HUES64 (cell line): ENCODE results near the gene KCNN1.

ENCODE experiments used
- H3K27ac ChIP-seq: 2 replicates; pipeline ENCODE4 v1.7.0; 2013; ENCODE audit warnings: low read depth, low read length, inconsistent platforms
- H3K27me3 ChIP-seq: 2 replicates; pipeline ENCODE4 v1.6.1; 2013; ENCODE audit warnings: mild to moderate bottlenecking, low read length; ENCODE audit not compliant: insufficient read depth
- H3K36me3 ChIP-seq: 2 replicates; pipeline ENCODE4 v1.6.1; 2013; ENCODE audit warnings: mild to moderate bottlenecking, low read length; ENCODE audit not compliant: insufficient read depth
- H3K4me1 ChIP-seq: 2 replicates; pipeline ENCODE4 v1.6.1; 2013; ENCODE audit warnings: mild to moderate bottlenecking, low read length, moderate library complexity; ENCODE audit not compliant: insufficient read depth
- H3K4me3 ChIP-seq: 2 replicates; pipeline ENCODE4 v1.5.1; 2013; ENCODE audit warnings: mild to moderate bottlenecking, low read length, moderate library complexity
- H3K9ac ChIP-seq: 2 replicates; pipeline ENCODE4 v1.6.1; 2013; ENCODE audit warnings: mild to moderate bottlenecking, low read depth, low read length
- H3K9me3 ChIP-seq: 2 replicates; pipeline ENCODE4 v1.6.1; 2013; ENCODE audit warnings: low read depth, low read length; ENCODE audit not compliant: insufficient read depth
- WGBS: fragments of 150-250, 120-280 bp; methylation state at CpG from one replicate; pipeline ENCODE4 v1.1.7; 2013; ENCODE audit warnings: missing lambda C conversion rate; 5-methylcytosine and 5-hydroxymethylcytosine counted together

Gene KCNN1

DNA sequence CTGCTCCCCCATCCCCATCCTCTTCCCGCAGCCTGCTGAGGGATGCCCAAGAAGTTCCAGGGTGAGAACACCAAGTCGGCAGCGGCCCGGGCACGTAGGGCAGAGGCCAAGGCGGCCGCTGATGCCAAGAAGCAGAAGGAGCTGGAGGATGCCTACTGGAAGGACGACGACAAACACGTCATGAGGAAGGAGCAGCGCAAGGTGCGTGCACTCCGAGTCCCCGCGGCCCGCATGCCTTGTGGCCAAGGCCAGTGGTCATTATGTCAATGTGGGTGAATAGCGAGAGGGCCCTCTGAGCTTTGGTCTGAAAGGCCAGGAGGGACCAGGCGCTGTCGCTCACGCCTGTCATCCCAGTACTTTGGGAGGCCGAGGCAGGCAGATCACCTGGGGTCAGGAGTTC lies 30.5 kb upstream of the KCNN1 start:
- H3K4me3 ChIP-seq: no peak overlapping the region
- peaks cover 21% of the 10 kb centered on the region for H3K36me3 ChIP-seq
- no peak overlapping the region for H3K27ac ChIP-seq
- no peaks in the 10 kb centered on the region for H3K9me3 ChIP-seq
- H3K9ac ChIP-seq: no peak overlapping the region
- 93% methylated on average over 21 of the region's 21 CpGs for WGBS
- H3K27me3 ChIP-seq: no peaks in the 10 kb centered on the region
- H3K4me1 ChIP-seq: peaks cover 9% of the 10 kb centered on the region

DNA sequence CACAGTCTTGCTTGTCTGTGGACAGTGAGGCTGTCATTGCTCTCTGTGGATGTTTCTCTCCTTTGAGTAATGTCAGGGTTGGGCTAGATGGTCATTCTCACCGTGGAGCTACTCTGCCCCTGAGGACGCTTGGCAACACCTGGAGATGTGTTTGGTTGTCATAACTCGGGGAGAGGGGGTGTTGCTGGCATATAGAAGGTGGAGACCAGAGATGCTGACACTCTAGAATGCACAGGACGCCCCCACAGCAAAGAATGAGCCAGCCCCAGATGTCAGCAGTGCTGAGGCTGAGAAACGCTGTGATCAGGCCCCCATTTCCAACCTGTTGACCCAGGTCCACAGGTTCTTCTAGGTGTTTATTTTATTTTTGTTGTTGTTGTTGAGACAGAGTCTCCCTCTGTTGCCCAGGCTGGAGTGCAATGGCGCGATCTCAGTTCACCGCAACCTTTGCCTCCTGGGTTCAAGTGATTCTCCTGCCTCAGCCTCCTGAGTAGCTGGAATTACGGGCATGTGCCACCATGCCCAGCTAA lies 29.5 kb upstream of the KCNN1 start:
- H3K36me3 ChIP-seq: peaks cover 22% of the 10 kb centered on the region
- no peak overlapping the region for H3K9ac ChIP-seq
- 95% methylated on average over 9 of the region's 9 CpGs for WGBS
- no peak overlapping the region for H3K27ac ChIP-seq
- H3K4me1 ChIP-seq: no peaks in the 10 kb centered on the region
- H3K27me3 ChIP-seq: no peaks in the 10 kb centered on the region
- H3K4me3 ChIP-seq: no peak overlapping the region
- H3K9me3 ChIP-seq: no peaks in the 10 kb centered on the region

DNA sequence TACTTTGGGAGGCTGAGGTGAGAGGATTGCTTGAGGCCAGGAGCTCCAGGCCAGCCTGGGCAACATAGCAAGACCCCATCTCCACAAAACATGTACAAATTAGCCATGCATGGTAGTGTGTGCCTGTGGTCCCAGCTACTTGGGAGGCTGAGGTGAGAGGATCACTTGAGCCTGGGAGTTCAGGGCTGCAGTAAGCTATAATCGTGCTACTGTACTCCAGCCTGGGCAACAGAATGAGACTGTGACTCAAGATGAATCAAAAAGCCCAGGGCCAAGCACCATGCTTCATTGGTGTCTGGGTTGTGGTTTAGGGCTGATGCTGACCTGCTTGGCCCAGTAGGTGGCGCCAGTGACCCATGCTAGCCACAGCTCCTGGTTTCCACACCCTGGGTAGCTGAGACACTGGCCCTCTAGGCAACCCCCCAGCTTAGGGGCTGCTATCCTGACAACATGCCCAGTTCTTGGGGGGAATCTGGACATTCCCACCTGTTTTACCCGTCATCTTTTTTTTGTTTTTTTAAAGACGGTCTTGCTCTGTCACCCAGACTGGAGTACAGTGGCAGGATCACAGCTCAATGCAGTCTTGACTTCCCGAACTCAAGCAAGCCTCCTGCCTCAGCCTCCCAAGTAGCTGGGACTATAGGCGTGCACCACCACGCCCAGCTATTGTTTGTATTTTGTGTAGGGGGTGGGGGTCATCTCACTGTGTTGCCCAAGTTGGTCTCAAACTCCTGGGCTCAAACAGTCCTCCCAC lies 28.6 kb upstream of the KCNN1 start:
- WGBS: 62% methylated on average over 5 of the region's 7 CpGs
- Histone ChIP-seq H3K27ac (no peak overlapping the region), H3K36me3 (peaks cover 25% of the 10 kb centered on the region), H3K4me1 (no peaks in the 10 kb centered on the region), H3K27me3 (no peaks in the 10 kb centered on the region), H3K4me3 (no peak overlapping the region), H3K9me3 (no peaks in the 10 kb centered on the region), H3K9ac (no peak overlapping the region)

DNA sequence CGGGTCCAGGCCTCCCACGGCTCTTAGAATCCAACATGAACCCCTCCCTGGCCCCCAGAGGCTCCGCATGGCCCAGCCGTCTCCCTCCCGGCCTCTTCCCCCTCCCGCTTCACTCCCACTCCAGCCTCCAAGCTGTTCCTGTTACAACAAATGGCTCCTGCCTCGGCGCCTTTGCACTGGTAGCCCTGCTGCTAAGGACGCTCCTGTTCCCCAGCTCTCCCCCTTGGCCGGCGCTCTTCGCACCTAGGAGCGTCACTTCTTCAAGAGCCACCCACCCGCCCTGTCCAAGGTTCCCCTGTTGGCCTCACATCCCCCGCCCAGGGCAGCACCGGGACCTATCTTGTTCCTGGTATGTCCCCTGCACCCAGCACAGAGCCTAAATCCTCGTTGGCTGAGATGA lies 24.7 kb upstream of the KCNN1 start:
- Histone ChIP-seq H3K27me3 (no peaks in the 10 kb centered on the region), H3K9ac (no peak overlapping the region), H3K27ac (no peak overlapping the region), H3K4me1 (0 out of 2 replicates have a peak, but pooled peaks cover 3% of the 10 kb centered on the region), H3K4me3 (no peak overlapping the region), H3K9me3 (no peaks in the 10 kb centered on the region), H3K36me3 (peaks cover 26% of the 10 kb centered on the region)
- WGBS: 94% methylated on average over 17 of the region's 17 CpGs

DNA sequence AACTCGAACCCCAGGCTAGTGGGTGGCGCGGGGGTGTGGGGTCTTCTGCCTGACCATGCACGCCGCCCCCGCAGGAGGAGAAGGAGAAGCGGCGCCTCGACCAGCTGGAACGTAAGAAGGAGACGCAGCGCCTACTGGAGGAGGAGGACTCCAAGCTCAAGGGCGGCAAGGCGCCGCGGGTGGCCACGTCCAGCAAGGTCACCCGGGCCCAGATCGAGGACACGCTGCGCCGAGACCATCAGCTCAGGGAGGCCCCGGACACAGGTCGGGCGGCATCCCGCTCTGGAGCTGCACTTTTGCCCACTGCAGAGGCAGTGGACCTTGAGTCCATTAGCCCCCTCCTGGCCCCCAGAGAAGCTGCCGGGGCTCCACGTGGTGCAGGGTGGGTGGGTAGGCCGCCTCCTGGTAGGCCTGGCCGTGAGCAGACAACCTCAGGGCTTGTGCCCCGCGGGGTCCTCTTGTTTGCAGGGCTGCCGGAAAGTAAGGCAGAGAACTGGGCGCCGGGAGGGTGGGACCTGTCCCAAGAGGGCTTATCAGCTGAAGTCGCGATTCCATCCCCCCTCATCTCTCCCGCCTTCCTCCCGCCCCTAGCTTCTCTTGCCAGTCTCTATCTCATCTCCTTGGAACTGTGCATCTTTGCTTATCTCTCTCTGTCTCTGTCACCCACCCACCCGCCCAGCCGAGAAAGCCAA lies 24.2 kb upstream of the KCNN1 start:
- WGBS: 94% methylated on average over 41 of the region's 41 CpGs
- H3K27me3 ChIP-seq: no peaks in the 10 kb centered on the region
- no peaks in the 10 kb centered on the region for H3K9me3 ChIP-seq
- no peak overlapping the region for H3K9ac ChIP-seq
- peaks cover 23% of the 10 kb centered on the region for H3K36me3 ChIP-seq
- 0 out of 2 replicates have a peak, but pooled peaks cover 4% of the 10 kb centered on the region for H3K4me1 ChIP-seq
- no peak overlapping the region for H3K27ac ChIP-seq
- no peak overlapping the region for H3K4me3 ChIP-seq

DNA sequence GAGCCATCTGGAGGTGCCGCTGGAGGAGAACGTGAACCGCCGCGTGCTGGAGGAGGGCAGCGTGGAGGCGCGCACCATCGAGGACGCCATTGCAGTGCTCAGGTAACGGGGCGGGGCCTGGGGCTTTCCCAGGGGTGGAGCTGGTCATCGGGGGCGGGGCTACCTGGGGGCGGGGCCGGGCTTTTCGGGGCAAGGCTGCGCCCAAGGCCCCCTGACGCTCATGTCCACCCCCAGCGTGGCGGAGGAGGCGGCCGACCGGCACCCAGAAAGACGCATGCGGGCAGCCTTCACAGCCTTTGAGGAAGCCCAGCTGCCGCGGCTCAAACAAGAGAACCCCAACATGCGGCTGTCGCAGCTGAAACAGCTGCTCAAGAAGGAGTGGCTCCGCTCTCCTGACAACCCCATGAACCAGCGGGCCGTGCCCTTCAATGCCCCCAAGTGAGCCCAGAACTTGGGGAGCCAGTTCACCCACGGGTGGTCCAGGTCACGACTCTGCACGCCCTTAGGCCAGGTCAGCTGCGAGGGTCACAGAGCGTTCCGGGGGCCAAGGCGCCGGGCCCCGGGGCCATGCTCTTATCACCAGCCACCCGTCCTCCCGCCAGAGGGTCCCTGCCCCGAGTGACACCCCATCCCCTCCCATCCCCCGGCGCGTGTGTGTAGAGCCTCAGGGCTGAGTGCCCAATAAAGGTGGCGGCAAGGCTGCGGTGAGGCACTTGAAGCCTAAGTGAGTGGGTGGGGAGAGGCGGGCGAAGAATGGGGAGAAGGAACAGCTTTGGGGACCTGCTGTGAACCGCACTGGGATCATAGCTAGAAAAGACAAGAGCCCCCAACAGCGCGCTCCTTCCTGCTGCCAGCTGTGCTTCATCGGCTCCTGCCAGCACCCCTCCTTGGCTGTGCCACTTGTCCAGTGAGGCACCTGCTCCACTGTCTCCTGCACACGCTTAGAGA lies 23.4 kb upstream of the KCNN1 start:
- H3K27me3 ChIP-seq: peaks cover under 1% of the 10 kb centered on the region; the same call in 1 of the 2 replicates
- H3K4me3 ChIP-seq: no peak overlapping the region
- H3K9ac ChIP-seq: no peak overlapping the region
- H3K4me1 ChIP-seq: 0 out of 2 replicates have a peak, but pooled peaks cover 4% of the 10 kb centered on the region
- H3K9me3 ChIP-seq: no peaks in the 10 kb centered on the region
- WGBS: 92% methylated on average over 57 of the region's 57 CpGs
- H3K36me3 ChIP-seq: peaks cover 21% of the 10 kb centered on the region
- no peak overlapping the region for H3K27ac ChIP-seq

DNA sequence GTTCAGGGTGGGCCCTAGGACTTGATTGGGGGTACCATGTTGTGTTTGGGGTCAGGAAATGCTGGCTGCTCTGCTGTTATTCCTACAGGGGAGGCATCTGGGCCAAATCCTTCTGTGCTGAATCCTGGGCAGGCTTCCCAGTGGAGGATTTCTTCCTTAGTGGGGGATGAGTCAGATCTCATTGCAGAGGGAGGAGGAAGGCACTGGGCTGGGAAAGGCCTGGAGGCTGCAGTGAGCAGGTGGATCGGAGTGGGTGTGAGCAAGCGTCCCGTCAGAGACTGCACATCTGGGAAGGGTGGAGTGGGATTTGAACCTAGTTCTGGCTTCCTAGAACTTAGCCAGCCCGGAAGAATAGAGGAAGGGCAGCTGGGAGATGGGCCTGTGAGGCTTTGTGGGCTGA lies 22.6 kb upstream of the KCNN1 start:
- WGBS: 93% methylated on average over 4 of the region's 4 CpGs
- H3K4me3 ChIP-seq: no peak overlapping the region
- H3K27ac ChIP-seq: no peak overlapping the region
- H3K4me1 ChIP-seq: peaks cover 4% of the 10 kb centered on the region; the same call in 1 of the 2 replicates
- H3K27me3 ChIP-seq: peaks cover 8% of the 10 kb centered on the region
- H3K9ac ChIP-seq: no peak overlapping the region
- no peaks in the 10 kb centered on the region for H3K9me3 ChIP-seq
- H3K36me3 ChIP-seq: peaks cover 18% of the 10 kb centered on the region

DNA sequence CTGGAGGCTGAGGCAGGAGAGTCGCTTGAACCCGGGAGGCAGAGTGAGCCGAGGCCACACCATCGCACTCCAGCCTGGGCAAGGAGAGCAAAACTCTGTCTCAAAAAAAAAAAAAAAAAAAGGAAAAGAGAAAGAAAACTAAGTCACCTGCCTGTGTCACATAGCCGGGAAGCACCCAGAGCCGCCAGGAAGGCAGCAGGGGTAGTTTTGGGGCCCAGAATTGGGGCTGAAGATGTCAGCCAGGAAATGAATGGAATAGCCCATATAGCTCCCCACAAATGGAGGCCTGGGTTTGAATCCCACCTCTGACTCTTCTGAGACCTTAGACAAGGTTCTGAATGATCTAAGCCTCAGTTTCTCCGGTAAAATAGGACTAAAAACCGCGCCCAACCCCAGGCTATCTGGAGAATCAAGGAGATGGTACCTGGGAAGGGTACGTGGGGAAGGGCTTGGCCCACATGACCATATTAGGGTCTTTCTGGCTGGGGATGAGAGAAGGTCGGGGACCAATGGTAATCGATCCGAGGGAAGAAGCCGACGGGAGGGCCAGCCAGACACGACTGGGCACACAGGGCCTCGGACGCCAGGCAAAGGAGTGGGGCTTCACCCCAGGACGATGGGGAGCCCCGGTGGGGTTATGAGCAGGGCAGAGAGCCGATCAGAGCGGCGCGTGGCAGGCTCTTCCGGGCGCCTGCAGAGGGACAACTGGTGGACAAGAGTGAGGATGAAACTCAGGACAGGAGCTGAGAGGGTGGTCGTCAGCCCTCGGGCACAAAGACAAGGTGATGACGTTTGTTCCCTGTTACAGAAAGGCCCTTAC lies 19.7 kb upstream of the KCNN1 start:
- H3K27me3 ChIP-seq: peaks cover 37% of the 10 kb centered on the region
- H3K4me1 ChIP-seq: peaks cover 13% of the 10 kb centered on the region; the same call in 1 of the 2 replicates
- H3K4me3 ChIP-seq: peak overlapping the region; percentile 59
- H3K9ac ChIP-seq: peak overlapping the region; percentile 66
- H3K36me3 ChIP-seq: peaks cover 10% of the 10 kb centered on the region; the same call in 1 of the 2 replicates
- H3K27ac ChIP-seq: peak overlapping the region; percentile 85; the same call in 1 of the 2 replicates
- H3K9me3 ChIP-seq: no peaks in the 10 kb centered on the region
- 21% methylated on average over 29 of the region's 29 CpGs for whole genome bisulfite sequencing

DNA sequence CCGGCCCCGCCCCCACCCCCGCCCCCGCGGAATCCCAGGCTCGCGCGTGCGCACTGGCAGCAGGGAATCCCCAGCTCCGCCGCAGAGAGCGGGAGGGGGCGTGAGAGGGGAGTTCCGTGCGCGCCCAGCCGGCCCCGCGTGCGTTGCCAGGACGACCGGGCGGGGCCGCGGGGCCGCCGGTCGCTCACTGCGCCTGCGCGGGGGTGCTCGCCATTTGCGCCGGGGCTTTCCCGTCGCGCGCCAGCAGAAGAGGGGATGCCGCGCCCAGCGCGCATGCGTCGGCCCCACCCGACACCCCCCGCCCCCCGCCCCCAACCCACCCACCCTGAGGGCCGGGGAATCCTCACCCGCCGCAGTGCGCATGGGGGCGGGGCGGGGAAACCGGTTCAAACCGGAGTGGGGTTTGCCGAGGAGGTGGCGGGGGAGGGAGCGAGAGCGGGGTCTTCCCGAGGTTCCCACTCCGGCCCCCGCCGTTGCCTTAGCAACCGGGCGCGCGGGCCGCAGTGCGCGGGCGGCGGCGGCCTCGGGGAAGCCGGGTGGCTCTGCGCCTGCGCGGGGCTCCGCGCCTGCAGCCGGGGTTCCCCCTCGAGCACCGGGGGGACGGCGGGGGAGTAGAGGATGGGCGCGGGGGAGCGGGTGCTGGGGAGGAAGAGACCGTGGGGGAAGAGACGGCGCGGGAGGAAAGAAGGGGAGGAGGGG lies 18.9 kb upstream of the KCNN1 start:
- Histone ChIP-seq H3K4me3 (peak overlapping the region; percentile 68), H3K36me3 (peaks cover 7% of the 10 kb centered on the region; the same call in 1 of the 2 replicates), H3K9me3 (no peaks in the 10 kb centered on the region), H3K9ac (no peak overlapping the region), H3K27me3 (peaks cover 45% of the 10 kb centered on the region), H3K4me1 (peaks cover 13% of the 10 kb centered on the region; the same call in 1 of the 2 replicates), H3K27ac (peak overlapping the region; percentile 49; the same call in 1 of the 2 replicates)
- whole genome bisulfite sequencing: under 1% methylated on average over 72 of the region's 92 CpGs
